Ishikawa (cell line): Measurements from ENCODE around the gene NAV2.

Experiments used
- CEBPB ChIP-seq: IDR thresholded peaks from 2 replicates; pipeline ENCODE4 v1.6.1; 2012
- EGR1 ChIP-seq: IDR thresholded peaks from 2 replicates; pipeline ENCODE4 v1.6.1; 2012
- EP300 ChIP-seq: IDR thresholded peaks from 2 replicates; pipeline ENCODE4 v1.6.1; 2012; ENCODE audit warnings: borderline replicate concordance
- FOXM1 ChIP-seq: IDR thresholded peaks from 2 replicates; pipeline ENCODE4 v1.6.1; 2012; ENCODE audit warnings: low read depth, borderline replicate concordance
- MAX ChIP-seq: IDR thresholded peaks from 2 replicates; pipeline ENCODE4 v1.6.1; 2012
- NFIC ChIP-seq: IDR thresholded peaks from 2 replicates; pipeline ENCODE4 v1.6.1; 2012
- RAD21 ChIP-seq: IDR thresholded peaks from 2 replicates; pipeline ENCODE4 v1.6.1; 2012; ENCODE audit warnings: low read depth
- REST ChIP-seq: IDR thresholded peaks from 2 replicates; pipeline ENCODE4 v1.6.1; 2012; ENCODE audit warnings: low read depth, mild to moderate bottlenecking
- TAF1 ChIP-seq: IDR thresholded peaks from 2 replicates; pipeline ENCODE4 v1.6.1; 2012; ENCODE audit warnings: low read depth, mild to moderate bottlenecking
- TCF12 ChIP-seq: IDR thresholded peaks from 2 replicates; pipeline ENCODE4 v1.6.1; 2012; ENCODE audit warnings: low read depth
- USF1 ChIP-seq: IDR thresholded peaks from 2 replicates; pipeline ENCODE4 v1.6.1; 2012
- YY1 ChIP-seq: IDR thresholded peaks from 2 replicates; pipeline ENCODE4 v1.6.1; 2012; ENCODE audit warnings: low read depth

- TF ChIP-seq REST = no peak
- TF ChIP-seq YY1 = no peak
- TF ChIP-seq EGR1 = no peak
- no peak for TF ChIP-seq NFIC
- no peak for TF ChIP-seq MAX
- no peak for TF ChIP-seq TCF12
- no peak for TF ChIP-seq CEBPB
- no peak for TF ChIP-seq FOXM1
- TF ChIP-seq TAF1 = no peak
- no peak for TF ChIP-seq USF1
- TF ChIP-seq RAD21 = no peak
- no peak for TF ChIP-seq EP300
Observed at GRCh38 chr11:19976281-19976941, 263.8 kb downstream of the NAV2 start.
